Natural killer cell (primary cell): Measurements from ENCODE around the gene PUS1. TPM values are rescaled to one million over a fixed set of nuclear protein-coding genes. Genes with fewer than 3 reads are reported as not detected.

Experiments
- ATAC-seq, 3 donors: fragments of 150-1000 bp in 2 of 3; fragments of 200-7000 bp in 1 of 3; cut with Tn5 transposase; 1 replicate in 1 of 3; 2 replicates in 2 of 3; pipeline ENCODE4 v1.10.0; 2021; ENCODE audit warnings: mild to moderate bottlenecking in 2 of 3, moderate library complexity in 2 of 3
- DNase-seq, 2 donors: peaks; one replicate each; pipeline versions ENCODE4 v3.0.0 to v3.0.0-alpha.2; 2013 to 2021; ENCODE audit warnings: mixed read lengths in 1 of 2
- H3K27ac ChIP-seq: one replicate; pipeline ENCODE4 v1.5.1; 2013; ENCODE audit warnings: mild to moderate bottlenecking, low read length
- H3K27me3 ChIP-seq: one replicate; pipeline ENCODE4 v1.6.1; 2013; ENCODE audit warnings: low read length; ENCODE audit not compliant: control insufficient read depth, insufficient read depth
- H3K36me3 ChIP-seq: one replicate; pipeline ENCODE4 v1.6.1; 2013; ENCODE audit warnings: low read length; ENCODE audit not compliant: control insufficient read depth, insufficient read depth
- H3K4me1 ChIP-seq: one replicate; pipeline ENCODE4 v1.6.1; 2013; ENCODE audit warnings: low read length; ENCODE audit not compliant: control insufficient read depth, insufficient read depth
- H3K4me3 ChIP-seq: one replicate; pipeline ENCODE4 v1.5.1; 2013; ENCODE audit warnings: low read length
- H3K9me3 ChIP-seq: one replicate; pipeline ENCODE4 v1.6.1; 2013; ENCODE audit warnings: low read length; ENCODE audit not compliant: control insufficient read depth, insufficient read depth
- H3K27ac Mint-ChIP-seq, 2 donors: one replicate each; pipeline ENCODE4 v1.8.0; 2022; ENCODE audit warnings: mild to moderate bottlenecking in 2 of 2, mixed read lengths in 2 of 2, moderate library complexity in 1 of 2
- H3K27me3 Mint-ChIP-seq, 2 donors: one replicate each; pipeline ENCODE4 v1.8.0; 2022; ENCODE audit warnings: low read depth in 2 of 2, mixed read lengths in 2 of 2
- H3K36me3 Mint-ChIP-seq: one replicate; pipeline ENCODE4 v1.8.0; 2022; ENCODE audit warnings: mixed read lengths
- H3K4me1 Mint-ChIP-seq, 2 donors: one replicate each; pipeline ENCODE4 v1.8.0; 2022; ENCODE audit warnings: mixed read lengths in 2 of 2
- H3K4me3 Mint-ChIP-seq: one replicate; pipeline ENCODE4 v1.8.0; 2022; ENCODE audit warnings: mild to moderate bottlenecking, moderate library complexity, mixed read lengths
- H3K9me3 Mint-ChIP-seq, 2 donors: one replicate each; pipeline ENCODE4 v1.8.0; 2022; ENCODE audit warnings: mixed read lengths in 2 of 2
- CTCF ChIP-seq: fragments of 200-600 bp; IDR thresholded peaks from one replicate; pipeline ENCODE4 v1.8.0; 2022; ENCODE audit warnings: antibody characterized with exemption
- WGBS: methylation state at CpG from one replicate; pipeline ENCODE4 v1.1.7; 2013; ENCODE audit warnings: missing lambda C conversion rate; ENCODE audit not compliant: insufficient coverage; 5-methylcytosine and 5-hydroxymethylcytosine counted together
- intact Hi-C: fragments of 100-400 bp; cut with micrococcal nuclease; formaldehyde crosslinking; loops from one replicate; pipeline ENCODE4 v1.14.2; 2022
- total RNA-seq, 4 donors: library from RNA; stranded (reverse); fragments of 120-200 nt in 1 of 4; gene quantifications; one replicate each; pipeline versions ENCODE4 v1.2.3 to v1.2.4, GENCODE V29; 2013 to 2022

The PUS1 gene
- total RNA-seq, 3 donors from 2014 or later (not counting 1 experiment from before 2014, with no cell fraction given) = 16.9 to 21.9 (median 20.6) TPM

- H3K4me1 Mint-ChIP-seq = no peaks in the 10 kb centered on the region
- Histone ChIP-seq H3K4me1 (no peaks in the 10 kb centered on the region), H3K9me3 (no peaks in the 10 kb centered on the region), H3K4me3 (no peak overlapping the region), H3K36me3 (peaks cover 27% of the 10 kb centered on the region), H3K27ac (no peak overlapping the region), H3K27me3 (no peaks in the 10 kb centered on the region)
- no peaks in the 10 kb centered on the region for H3K36me3 Mint-ChIP-seq
- ATAC-seq (no peak), DNase-seq (no peak)
- no peak for TF ChIP-seq CTCF
- WGBS = 89% methylated on average over 19 of the region's 19 CpGs
- intact Hi-C loops = no loop called here
- no peaks in the 10 kb centered on the region for H3K27me3 Mint-ChIP-seq
- H3K4me3 Mint-ChIP-seq = no peak overlapping the region
- peak overlapping the region in 1 of 2 donors; percentile 51 for H3K27ac Mint-ChIP-seq
- no peaks in the 10 kb centered on the region for H3K9me3 Mint-ChIP-seq
Observed at GRCh38 chr12:131919051-131919347, 10.1 kb upstream of the PUS1 start.

- 96% methylated on average over 37 of the region's 37 CpGs for WGBS
- ATAC-seq (peak in 2 of 3 donors; percentile 8 to 19), DNase-seq (no peak)
- TF ChIP-seq CTCF = no peak
- no peaks in the 10 kb centered on the region for H3K9me3 Mint-ChIP-seq
- no peak overlapping the region for H3K27ac Mint-ChIP-seq
- intact Hi-C loops = no loop called here
- no peaks in the 10 kb centered on the region for H3K27me3 Mint-ChIP-seq
- H3K36me3 ChIP-seq = peaks cover 22% of the 10 kb centered on the region
- H3K9me3 ChIP-seq = no peaks in the 10 kb centered on the region
- no peak overlapping the region for H3K4me3 ChIP-seq
- H3K27me3 ChIP-seq = no peaks in the 10 kb centered on the region
- no peak overlapping the region for H3K27ac ChIP-seq
- no peaks in the 10 kb centered on the region for H3K4me1 Mint-ChIP-seq
- no peaks in the 10 kb centered on the region for H3K36me3 Mint-ChIP-seq
- peaks cover 5% of the 10 kb centered on the region for H3K4me1 ChIP-seq
- no peak overlapping the region for H3K4me3 Mint-ChIP-seq
Observed at GRCh38 chr12:131919366-131920156, 9.5 kb upstream of the PUS1 start.

DNA sequence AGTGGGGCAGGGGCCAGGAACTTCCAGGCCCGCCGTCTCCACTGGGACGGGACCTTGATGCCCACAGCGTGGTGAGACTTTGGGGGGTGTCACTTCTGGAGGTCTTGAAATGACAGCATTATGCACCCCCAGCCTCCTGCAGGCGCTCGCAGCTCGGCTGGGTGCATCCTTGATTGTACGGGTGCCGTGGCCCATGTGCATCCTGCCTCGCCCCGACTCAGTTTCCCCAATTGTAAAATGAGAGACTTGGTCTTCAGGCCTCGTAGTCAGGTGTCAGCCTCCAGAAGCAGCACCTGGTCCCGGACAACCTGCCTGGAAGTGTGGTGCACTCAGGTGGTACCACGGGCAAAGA, 8.9 kb upstream of the PUS1 start:
- Histone ChIP-seq H3K36me3 (peaks cover 17% of the 10 kb centered on the region), H3K27ac (no peak overlapping the region), H3K4me3 (no peak overlapping the region), H3K4me1 (peaks cover 10% of the 10 kb centered on the region), H3K27me3 (no peaks in the 10 kb centered on the region), H3K9me3 (no peaks in the 10 kb centered on the region)
- no peaks in the 10 kb centered on the region for H3K36me3 Mint-ChIP-seq
- H3K27me3 Mint-ChIP-seq = no peaks in the 10 kb centered on the region
- intact Hi-C loops = no loop called here
- TF ChIP-seq CTCF = no peak
- H3K9me3 Mint-ChIP-seq = no peaks in the 10 kb centered on the region
- 94% methylated on average over 14 of the region's 14 CpGs for WGBS
- ATAC-seq (no peak), DNase-seq (no peak)
- no peaks in the 10 kb centered on the region for H3K4me1 Mint-ChIP-seq
- no peak overlapping the region for H3K4me3 Mint-ChIP-seq
- no peak overlapping the region for H3K27ac Mint-ChIP-seq
